ENCODE data around the gene PTGES3.

PTGES3 gene

DNA sequence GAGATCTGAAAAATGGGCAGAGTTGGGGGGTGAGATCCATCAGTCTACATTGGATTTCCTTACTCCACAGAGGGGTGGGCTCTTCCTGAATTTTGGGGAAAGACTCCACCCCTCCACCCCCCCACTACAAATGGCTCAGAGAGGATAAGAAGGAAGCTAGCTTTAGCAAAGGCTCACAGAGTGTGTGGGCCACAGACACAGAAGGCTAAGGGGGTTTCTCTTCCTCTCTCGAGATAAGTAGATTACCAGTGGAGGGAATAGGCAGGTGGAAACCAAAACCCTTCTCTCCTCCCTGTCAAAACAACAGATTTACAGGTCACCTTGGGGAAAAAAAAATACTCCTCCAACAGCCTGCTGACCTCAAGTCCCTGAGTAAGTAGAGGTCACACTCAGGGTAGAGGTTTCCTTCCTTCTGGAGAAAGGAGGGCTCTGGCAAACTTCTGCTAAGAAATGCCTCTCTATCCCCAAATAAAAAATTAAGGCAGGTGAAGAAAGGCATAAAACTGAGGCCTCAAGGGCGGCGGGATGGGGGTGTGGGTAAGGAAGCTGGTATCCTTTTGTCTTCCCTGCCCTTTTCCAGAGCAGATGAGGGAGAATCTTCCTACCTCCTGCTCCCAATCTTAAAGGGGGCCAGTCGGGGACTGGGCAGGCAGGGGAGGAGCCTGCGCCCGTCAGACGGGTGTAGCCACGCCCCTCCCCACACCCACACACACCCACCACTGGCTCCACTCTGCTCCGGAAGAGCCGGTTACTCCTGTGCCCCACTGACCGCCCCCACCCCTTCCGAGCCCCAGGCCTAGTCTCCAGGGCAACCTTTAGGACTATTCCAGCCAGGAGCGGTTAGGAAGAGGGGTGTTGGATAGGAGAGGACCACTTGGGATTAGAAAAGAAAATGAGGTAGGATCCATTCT is 56.0 kb downstream of the PTGES3 start:
- H3K4me1 ChIP-seq (ENCODE audit: control extremely low read depth in 1 of 4, control insufficient read depth in 4 of 4, insufficient read depth in 4 of 4, low read length in 3 of 4): peaks cover 26 to 79% (median 74%) of the 10 kb centered on the region in 4 experiments
- WGBS (ENCODE audit: insufficient coverage): 3% methylated on average over 7 of the region's 13 CpGs
- POLR2A ChIA-PET: interaction anchor here (0.6 kb wide), 1 partner anchor 484 kb away, joined by 3 read pairs; no protein-coding TSS in a partner anchor
- CTCF ChIA-PET: interaction anchor here (0.9 to 19.7 kb wide), 2 partner anchors 25 to 34 kb away, joined by 3 to 316 read pairs; no protein-coding TSS in a partner anchor
- peak overlapping the region; percentile 25 to 54 for H3K27ac ChIP-seq (ENCODE audit: insufficient read depth in 1 of 2, low read depth in 1 of 2, low read length in 2 of 2, poor library complexity in 1 of 2, severe bottlenecking in 2 of 2)
- H3K36me3 ChIP-seq (ENCODE audit: control insufficient read depth in 4 of 4, insufficient read depth in 4 of 4, low read length in 3 of 4): peaks cover 0 to under 1% (median 0%) of the 10 kb centered on the region in 4 experiments
- DNase-seq: peak in 2 of 3 donors; percentile 45 to 55
- H3K4me3 ChIP-seq (ENCODE audit: control insufficient read depth in 1 of 7, extremely low read depth in 1 of 7, insufficient read depth in 4 of 7, low read depth in 2 of 7, low read length in 6 of 7): peak overlapping the region in 5 of 7 experiments; percentile 11 to 63 (median 52)
- H3K27me3 ChIP-seq (replicated peaks in 2 of 5; ENCODE audit: control insufficient read depth in 4 of 5, insufficient read depth in 5 of 5, low read length in 4 of 5): no peaks in the 10 kb centered on the region
- no peaks in the 10 kb centered on the region for H3K9me3 ChIP-seq (ENCODE audit: control extremely low read depth in 1 of 5, control insufficient read depth in 4 of 5, insufficient read depth in 2 of 5, low read depth in 1 of 5, low read length in 4 of 5)

DNA sequence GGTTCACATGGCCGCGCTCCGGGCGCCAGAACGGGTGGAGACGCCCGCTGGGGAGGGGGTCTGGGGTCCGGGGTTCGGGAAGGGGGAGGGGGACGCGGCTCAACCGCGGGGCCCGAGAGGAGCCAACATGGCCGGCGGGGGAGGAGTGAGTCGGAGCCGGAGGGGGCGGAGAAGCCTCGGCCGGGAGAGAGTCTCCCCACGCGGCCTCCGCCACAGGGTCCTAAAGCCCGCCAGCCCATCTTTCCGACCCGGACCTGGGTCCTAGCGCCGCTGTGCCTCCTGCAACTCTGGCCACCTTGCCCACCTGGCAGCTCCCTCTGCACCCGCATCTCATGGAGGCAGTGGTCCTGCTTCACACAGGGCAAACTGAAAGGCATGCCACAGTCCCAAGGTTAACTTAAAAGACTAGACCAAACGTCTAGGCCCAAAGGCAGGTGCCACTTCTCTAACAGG is 57.9 kb downstream of the PTGES3 start, which contains the start of gene BAZ2A:
Gene BAZ2A (minus strand): TSS at position 147 of the 453 bp plus-strand sequence. CDS start 12,796 bp downstream, outside the sequence.
- DNase-seq: peak; percentile 77 to 91 (median 86)
- peaks cover 30 to 66% (median 64%) of the 10 kb centered on the region in 4 experiments for H3K4me1 ChIP-seq (ENCODE audit: control extremely low read depth in 1 of 4, control insufficient read depth in 4 of 4, insufficient read depth in 4 of 4, low read length in 3 of 4)
- H3K36me3 ChIP-seq (ENCODE audit: control insufficient read depth in 4 of 4, insufficient read depth in 4 of 4, low read length in 3 of 4): peaks cover 0 to 12% (median 2%) of the 10 kb centered on the region in 4 experiments
- 2% methylated on average over 20 of the region's 31 CpGs for WGBS (ENCODE audit: insufficient coverage)
- peak within 1 kb of the TSS; percentile 90 to 96 for H3K27ac ChIP-seq (ENCODE audit: insufficient read depth in 1 of 2, low read depth in 1 of 2, low read length in 2 of 2, poor library complexity in 1 of 2, severe bottlenecking in 2 of 2)
- H3K27me3 ChIP-seq (replicated peaks in 2 of 5; ENCODE audit: control insufficient read depth in 4 of 5, insufficient read depth in 5 of 5, low read length in 4 of 5): no peaks in the 10 kb centered on the region
- POLR2A ChIA-PET: interaction anchor here (0.8 kb wide), 1 partner anchor 19 kb away, joined by 4 read pairs; no protein-coding TSS in a partner anchor
- peak within 1 kb of the TSS; percentile 87 to 99 (median 96) for H3K4me3 ChIP-seq (ENCODE audit: control insufficient read depth in 1 of 7, extremely low read depth in 1 of 7, insufficient read depth in 4 of 7, low read depth in 2 of 7, low read length in 6 of 7)
- no peaks in the 10 kb centered on the region for H3K9me3 ChIP-seq (ENCODE audit: control extremely low read depth in 1 of 5, control insufficient read depth in 4 of 5, insufficient read depth in 2 of 5, low read depth in 1 of 5, low read length in 4 of 5)
- CTCF ChIA-PET: interaction anchor here (0.7 to 19.7 kb wide), 4 partner anchors 23 to 116 kb away, joined by 3 to 316 read pairs (median 4); no protein-coding TSS in a partner anchor

DNA sequence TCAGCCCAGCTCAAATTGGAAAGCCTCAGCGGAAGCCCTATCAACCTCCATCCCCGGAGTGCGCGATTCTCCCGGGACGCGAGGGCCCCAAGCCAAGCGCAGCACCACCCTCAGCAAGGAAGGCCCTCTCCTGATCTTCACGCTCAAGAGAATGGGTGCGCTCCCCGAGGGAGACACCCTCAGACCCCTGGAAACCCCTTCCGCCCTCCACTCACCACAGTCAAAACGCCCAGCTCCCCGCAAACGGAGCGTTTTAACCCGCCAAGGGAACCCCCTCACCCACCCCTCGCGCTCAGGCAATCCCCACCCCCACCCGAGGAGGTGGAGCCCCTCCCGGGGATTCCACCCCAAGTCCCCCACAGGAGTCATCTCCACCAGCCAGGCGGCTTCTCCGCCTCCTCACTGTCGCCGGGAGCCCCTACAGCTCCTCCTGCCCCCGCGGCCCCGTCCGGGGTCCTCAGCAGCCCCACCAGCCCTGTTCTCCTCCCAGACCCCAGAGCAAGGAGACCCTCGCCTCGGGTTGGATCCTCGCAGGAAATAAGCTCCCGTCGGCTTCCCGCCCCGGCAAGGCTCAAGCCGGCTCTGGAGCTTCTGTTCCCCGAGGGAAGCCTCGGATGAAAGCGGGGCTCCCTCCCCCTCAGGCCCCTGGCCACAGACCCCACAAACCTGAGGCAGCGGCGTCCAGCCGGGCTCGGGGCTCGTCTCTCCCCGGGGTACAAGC is 58.5 kb downstream of the PTGES3 start:
- Histone ChIP-seq H3K9me3 (ENCODE audit: control extremely low read depth in 1 of 5, control insufficient read depth in 4 of 5, insufficient read depth in 2 of 5, low read depth in 1 of 5, low read length in 4 of 5) (no peaks in the 10 kb centered on the region), H3K27ac (ENCODE audit: insufficient read depth in 1 of 2, low read depth in 1 of 2, low read length in 2 of 2, poor library complexity in 1 of 2, severe bottlenecking in 2 of 2) (peak overlapping the region; percentile 90 to 96), H3K4me1 (ENCODE audit: control extremely low read depth in 1 of 4, control insufficient read depth in 4 of 4, insufficient read depth in 4 of 4, low read length in 3 of 4) (peaks cover 30 to 66% (median 62%) of the 10 kb centered on the region in 4 experiments), H3K4me3 (ENCODE audit: control insufficient read depth in 1 of 7, extremely low read depth in 1 of 7, insufficient read depth in 4 of 7, low read depth in 2 of 7, low read length in 6 of 7) (peak overlapping the region; percentile 87 to 99 (median 96)), H3K36me3 (ENCODE audit: control insufficient read depth in 4 of 4, insufficient read depth in 4 of 4, low read length in 3 of 4) (peaks cover 0 to 12% (median 2%) of the 10 kb centered on the region in 4 experiments), H3K27me3 (replicated peaks in 2 of 5; ENCODE audit: control insufficient read depth in 4 of 5, insufficient read depth in 5 of 5, low read length in 4 of 5) (no peaks in the 10 kb centered on the region)
- ChIA-PET CTCF (interaction anchor here (0.7 to 19.7 kb wide), 11 partner anchors 8 to 115 kb away, joined by 3 to 316 read pairs (median 5); no protein-coding TSS in a partner anchor), POLR2A (interaction anchor here (0.6 to 0.8 kb wide), 5 partner anchors 13 to 342 kb away, joined by 3 to 5 read pairs (median 4); no protein-coding TSS in a partner anchor)
- peak in 2 of 3 donors; percentile 38 to 44 for DNase-seq
- 0% methylated on average over 30 of the region's 46 CpGs for WGBS (ENCODE audit: insufficient coverage)

GRCh38 chr12:56628671-56629458 is 59.2 kb downstream of the PTGES3 start:
- Histone ChIP-seq H3K27ac (ENCODE audit: insufficient read depth in 1 of 2, low read depth in 1 of 2, low read length in 2 of 2, poor library complexity in 1 of 2, severe bottlenecking in 2 of 2) (peak overlapping the region; percentile 90 to 96), H3K27me3 (replicated peaks in 2 of 5; ENCODE audit: control insufficient read depth in 4 of 5, insufficient read depth in 5 of 5, low read length in 4 of 5) (no peaks in the 10 kb centered on the region), H3K9me3 (ENCODE audit: control extremely low read depth in 1 of 5, control insufficient read depth in 4 of 5, insufficient read depth in 2 of 5, low read depth in 1 of 5, low read length in 4 of 5) (no peaks in the 10 kb centered on the region), H3K4me3 (ENCODE audit: control insufficient read depth in 1 of 7, extremely low read depth in 1 of 7, insufficient read depth in 4 of 7, low read depth in 2 of 7, low read length in 6 of 7) (peak overlapping the region; percentile 87 to 99 (median 96)), H3K4me1 (ENCODE audit: control extremely low read depth in 1 of 4, control insufficient read depth in 4 of 4, insufficient read depth in 4 of 4, low read length in 3 of 4) (peaks cover 30 to 62% (median 60%) of the 10 kb centered on the region in 4 experiments), H3K36me3 (ENCODE audit: control insufficient read depth in 4 of 4, insufficient read depth in 4 of 4, low read length in 3 of 4) (peaks cover 0 to 17% (median 2%) of the 10 kb centered on the region in 4 experiments)
- whole genome bisulfite sequencing (ENCODE audit: insufficient coverage): 0% methylated on average over 5 of the region's 18 CpGs
- peak; percentile 55 to 83 (median 81) for DNase-seq
- POLR2A ChIA-PET: interaction anchor here (0.5 to 1.2 kb wide), 7 partner anchors 12 to 341 kb away, joined by 3 to 5 read pairs (median 3); partner anchors contain the start of gene ATP5F1B
- CTCF ChIA-PET: interaction anchor here (0.7 to 19.7 kb wide), 10 partner anchors 9 to 115 kb away, joined by 3 to 316 read pairs (median 6); no protein-coding TSS in a partner anchor

- CTCF ChIA-PET: interaction anchor here (0.6 to 19.7 kb wide), 5 partner anchors 10 to 113 kb away, joined by 3 to 316 read pairs (median 3); no protein-coding TSS in a partner anchor
- Histone ChIP-seq H3K4me1 (ENCODE audit: control extremely low read depth in 1 of 4, control insufficient read depth in 4 of 4, insufficient read depth in 4 of 4, low read length in 3 of 4) (peaks cover 20 to 42% (median 39%) of the 10 kb centered on the region in 4 experiments), H3K9me3 (ENCODE audit: control extremely low read depth in 1 of 5, control insufficient read depth in 4 of 5, insufficient read depth in 2 of 5, low read depth in 1 of 5, low read length in 4 of 5) (no peaks in the 10 kb centered on the region), H3K27ac (ENCODE audit: insufficient read depth in 1 of 2, low read depth in 1 of 2, low read length in 2 of 2, poor library complexity in 1 of 2, severe bottlenecking in 2 of 2) (no peak overlapping the region), H3K36me3 (ENCODE audit: control insufficient read depth in 4 of 4, insufficient read depth in 4 of 4, low read length in 3 of 4) (peaks cover 3 to 29% (median 7%) of the 10 kb centered on the region in 4 experiments), H3K27me3 (replicated peaks in 2 of 5; ENCODE audit: control insufficient read depth in 4 of 5, insufficient read depth in 5 of 5, low read length in 4 of 5) (no peaks in the 10 kb centered on the region), H3K4me3 (ENCODE audit: control insufficient read depth in 1 of 7, extremely low read depth in 1 of 7, insufficient read depth in 4 of 7, low read depth in 2 of 7, low read length in 6 of 7) (no peak overlapping the region)
- POLR2A ChIA-PET: interaction anchor here (1.6 kb wide), 1 partner anchor 10 kb away, joined by 4 read pairs; no protein-coding TSS in a partner anchor
- DNase-seq: peak in 2 of 3 donors; percentile 42 to 48
Observed at GRCh38 chr12:56626701-56627100, 61.4 kb downstream of the PTGES3 start.

GRCh38 chr12:56622535-56622934 is 65.5 kb downstream of the PTGES3 start:
- CTCF ChIA-PET: interaction anchor here (1.2 to 19.7 kb wide), 5 partner anchors 11 to 109 kb away, joined by 3 to 316 read pairs (median 7); no protein-coding TSS in a partner anchor

More at GRCh38 chr12:56622535-56622934, 65.5 kb downstream of the PTGES3 start:
- no peak overlapping the region for H3K4me3 ChIP-seq (ENCODE audit: control insufficient read depth in 1 of 7, extremely low read depth in 1 of 7, insufficient read depth in 4 of 7, low read depth in 2 of 7, low read length in 6 of 7)
- no peak for DNase-seq
- H3K27me3 ChIP-seq (replicated peaks in 2 of 5; ENCODE audit: control insufficient read depth in 4 of 5, insufficient read depth in 5 of 5, low read length in 4 of 5): no peaks in the 10 kb centered on the region
- H3K36me3 ChIP-seq (ENCODE audit: control insufficient read depth in 4 of 4, insufficient read depth in 4 of 4, low read length in 3 of 4): peaks cover 8 to 44% (median 24%) of the 10 kb centered on the region in 4 experiments
- 100% methylated on average over 1 of the region's 1 CpG for WGBS (ENCODE audit: insufficient coverage)
- POLR2A ChIA-PET: no interaction called here
- peak overlapping the region in 1 of 2 experiments; percentile 43 for H3K27ac ChIP-seq (ENCODE audit: insufficient read depth in 1 of 2, low read depth in 1 of 2, low read length in 2 of 2, poor library complexity in 1 of 2, severe bottlenecking in 2 of 2)
- peaks cover 5 to 19% (median 12%) of the 10 kb centered on the region in 4 experiments for H3K4me1 ChIP-seq (ENCODE audit: control extremely low read depth in 1 of 4, control insufficient read depth in 4 of 4, insufficient read depth in 4 of 4, low read length in 3 of 4)
- H3K9me3 ChIP-seq (ENCODE audit: control extremely low read depth in 1 of 5, control insufficient read depth in 4 of 5, insufficient read depth in 2 of 5, low read depth in 1 of 5, low read length in 4 of 5): no peaks in the 10 kb centered on the region

Measured in common myeloid progenitor, CD34-positive (primary cell).